ENCODE measurements around the gene OR4P4. TPM values are rescaled to one million over a fixed set of nuclear protein-coding genes. Genes with fewer than 3 reads are reported as not detected.

The OR4P4 gene
- not detected in 2 replicates for total RNA-seq (2014; rRNA removed)
- not detected for polyA plus RNA-seq (2012)

GRCh38 chr11:55634813-55635212 is at the start of gene OR4P4:
TSS of gene OR4P4 (plus strand) at chr11:55635113.
- DNase-seq (ENCODE audit: low read depth), result no peak

GRCh38 chr11:55607545-55607944 is 27.4 kb upstream of the OR4P4 start, which contains the start of gene OR4C11:
TSS of gene OR4C11 (minus strand) at chr11:55607645. CDS start at chr11:55604373, 3,272 bp downstream.
- no peak for DNase-seq (ENCODE audit: low read depth)

- DNase-seq (ENCODE audit: low read depth), result no peak
Measured at GRCh38 chr11:55624531-55624930, 10.4 kb upstream of the OR4P4 start.

GRCh38 chr11:55648027-55648426 is 13.1 kb downstream of the OR4P4 start, which contains the start of gene OR4S2:
TSS of gene OR4S2 (plus strand) at chr11:55648327. CDS start at chr11:55650904, 2,577 bp downstream.
- no peak for DNase-seq (ENCODE audit: low read depth)

- DNase-seq (ENCODE audit: low read depth), result no peak
Measured at GRCh38 chr11:55652560-55652959, 17.6 kb downstream of the OR4P4 start.

- DNase-seq (ENCODE audit: low read depth), result no peak
Measured at GRCh38 chr11:55655096-55655495, 20.2 kb downstream of the OR4P4 start.

GRCh38 chr11:55658031-55658573 is 23.2 kb downstream of the OR4P4 start:
- no peak for DNase-seq (ENCODE audit: low read depth)

GRCh38 chr11:55658608-55659007 is 23.7 kb downstream of the OR4P4 start:
- no peak for DNase-seq (ENCODE audit: low read depth)

- no peak for DNase-seq (ENCODE audit: low read depth)
Measured at GRCh38 chr11:55661901-55662300, 27.0 kb downstream of the OR4P4 start, which contains the start of gene OR4C6. TSS of gene OR4C6 (plus strand) at chr11:55662201. CDS start at chr11:55665167, 2,966 bp downstream.

- DNase-seq (ENCODE audit: low read depth), result no peak
Measured at GRCh38 chr11:55669376-55669775, 34.5 kb downstream of the OR4P4 start.

- DNase-seq (ENCODE audit: low read depth), result no peak
Measured at GRCh38 chr11:55673860-55674259, 38.9 kb downstream of the OR4P4 start.

Other genes starting within 250 kb of the OR4P4 start
- not detected in 2 replicates for gene OR4C15, start 80.6 kb upstream of the OR4P4 start, total RNA-seq (2014; rRNA removed)
- gene OR4C16, start 63.0 kb upstream of the OR4P4 start, total RNA-seq (2014; rRNA removed), result not detected in 2 replicates
- gene OR4C11, start 27.5 kb upstream of the OR4P4 start, total RNA-seq (2014; rRNA removed), result not detected in 2 replicates
- not detected in 2 replicates for gene OR4S2, start 13.2 kb downstream of the OR4P4 start, total RNA-seq (2014; rRNA removed)
- not detected in 2 replicates for gene OR4C6, start 27.1 kb downstream of the OR4P4 start, total RNA-seq (2014; rRNA removed)
- not detected in 2 replicates for gene OR5D13, start 138.3 kb downstream of the OR4P4 start, total RNA-seq (2014; rRNA removed)
- not detected in 2 replicates for gene OR5D14, start 160.4 kb downstream of the OR4P4 start, total RNA-seq (2014; rRNA removed)
- not detected in 2 replicates for gene OR5L1, start 176.3 kb downstream of the OR4P4 start, total RNA-seq (2014; rRNA removed)
- gene OR5D18, start 184.5 kb downstream of the OR4P4 start, total RNA-seq (2014; rRNA removed), result not detected in 2 replicates
- gene OR5L2, start 192.1 kb downstream of the OR4P4 start, total RNA-seq (2014; rRNA removed), result not detected in 2 replicates
- not detected in 2 replicates for gene OR5D16, start 203.6 kb downstream of the OR4P4 start, total RNA-seq (2014; rRNA removed)
- gene TRIM51, start 248.2 kb downstream of the OR4P4 start, total RNA-seq (2014; rRNA removed), result not detected in 2 replicates